ENCODE data around the gene GABRB2.

- TF ChIP-seq CTCF (IDR thresholded peaks at IDR 0.05; ENCODE audit: low read length) (no peak), EZH2 (IDR thresholded peaks at IDR 0.05; ENCODE audit: borderline replicate concordance, low read length) (no peak)
These were observed 26.4 kb upstream of the GABRB2 start for GRCh38 chr5:161572914-161573313.
